ENCODE data around the gene UTF1.

GRCh38 chr10:133195096-133195495, 34.9 kb upstream of the UTF1 start:
- TF ChIP-seq CTCF (conservative IDR thresholded peaks at IDR 0.05; ENCODE audit: low read depth in 2 of 2) (no peak), POLR2AphosphoS5 (IDR thresholded peaks at IDR 0.05; ENCODE audit: low read depth) (no peak), EZH2phosphoT487 (IDR thresholded peaks at IDR 0.05; ENCODE audit: unreplicated experiment) (no peak), JUNB (IDR thresholded peaks at IDR 0.05; ENCODE audit: unreplicated experiment) (no peak), EZH2 (IDR thresholded peaks at IDR 0.05; ENCODE audit: low read depth, unreplicated experiment) (no peak), ETS1 (IDR thresholded peaks at IDR 0.05) (no peak), CREB1 (CRISPR knock-in tag; IDR thresholded peaks at IDR 0.05; ENCODE audit: low read depth) (no peak)
- TF ChIP-seq, protein P1, sequence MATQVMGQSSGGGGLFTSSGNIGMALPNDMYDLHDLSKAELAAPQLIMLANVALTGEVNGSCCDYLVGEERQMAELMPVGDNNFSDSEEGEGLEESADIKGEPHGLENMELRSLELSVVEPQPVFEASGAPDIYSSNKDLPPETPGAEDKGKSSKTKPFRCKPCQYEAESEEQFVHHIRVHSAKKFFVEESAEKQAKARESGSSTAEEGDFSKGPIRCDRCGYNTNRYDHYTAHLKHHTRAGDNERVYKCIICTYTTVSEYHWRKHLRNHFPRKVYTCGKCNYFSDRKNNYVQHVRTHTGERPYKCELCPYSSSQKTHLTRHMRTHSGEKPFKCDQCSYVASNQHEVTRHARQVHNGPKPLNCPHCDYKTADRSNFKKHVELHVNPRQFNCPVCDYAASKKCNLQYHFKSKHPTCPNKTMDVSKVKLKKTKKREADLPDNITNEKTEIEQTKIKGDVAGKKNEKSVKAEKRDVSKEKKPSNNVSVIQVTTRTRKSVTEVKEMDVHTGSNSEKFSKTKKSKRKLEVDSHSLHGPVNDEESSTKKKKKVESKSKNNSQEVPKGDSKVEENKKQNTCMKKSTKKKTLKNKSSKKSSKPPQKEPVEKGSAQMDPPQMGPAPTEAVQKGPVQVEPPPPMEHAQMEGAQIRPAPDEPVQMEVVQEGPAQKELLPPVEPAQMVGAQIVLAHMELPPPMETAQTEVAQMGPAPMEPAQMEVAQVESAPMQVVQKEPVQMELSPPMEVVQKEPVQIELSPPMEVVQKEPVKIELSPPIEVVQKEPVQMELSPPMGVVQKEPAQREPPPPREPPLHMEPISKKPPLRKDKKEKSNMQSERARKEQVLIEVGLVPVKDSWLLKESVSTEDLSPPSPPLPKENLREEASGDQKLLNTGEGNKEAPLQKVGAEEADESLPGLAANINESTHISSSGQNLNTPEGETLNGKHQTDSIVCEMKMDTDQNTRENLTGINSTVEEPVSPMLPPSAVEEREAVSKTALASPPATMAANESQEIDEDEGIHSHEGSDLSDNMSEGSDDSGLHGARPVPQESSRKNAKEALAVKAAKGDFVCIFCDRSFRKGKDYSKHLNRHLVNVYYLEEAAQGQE (IDR thresholded peaks at IDR 0.05; ENCODE audit: unreplicated experiment) = no peak

All from GM23338 (cell line).